Measurements from ENCODE around the gene PKNOX2.

- TF ChIP-seq POLR2A (IDR thresholded peaks at IDR 0.05) (no peak), CTCF (IDR thresholded peaks at IDR 0.05) (no peak)
Observed at GRCh38 chr11:125328225-125328580, 163.7 kb downstream of the PKNOX2 start.

All from lower leg skin (tissue), 3 donors.